Stimulated activated CD8-positive, alpha-beta memory T cell treated with anti-CD3 and anti-CD28 coated beads, Interleukin-15, amount 100 ng/mL, for 48 hours (primary cell): ENCODE results near the gene CHST11.
"Not testable (repeated sequence)": the region's sequence is repeated elsewhere in the genome, so short reads cannot be mapped to it uniquely, and the experiment has no call there.

ENCODE experiments used
- DNase-seq, 2 donors: peaks; one replicate each; pipeline ENCODE4 v3.0.0-alpha.2; 2020; ENCODE audit warnings: low read depth in 2 of 2

CHST11 gene

DNA sequence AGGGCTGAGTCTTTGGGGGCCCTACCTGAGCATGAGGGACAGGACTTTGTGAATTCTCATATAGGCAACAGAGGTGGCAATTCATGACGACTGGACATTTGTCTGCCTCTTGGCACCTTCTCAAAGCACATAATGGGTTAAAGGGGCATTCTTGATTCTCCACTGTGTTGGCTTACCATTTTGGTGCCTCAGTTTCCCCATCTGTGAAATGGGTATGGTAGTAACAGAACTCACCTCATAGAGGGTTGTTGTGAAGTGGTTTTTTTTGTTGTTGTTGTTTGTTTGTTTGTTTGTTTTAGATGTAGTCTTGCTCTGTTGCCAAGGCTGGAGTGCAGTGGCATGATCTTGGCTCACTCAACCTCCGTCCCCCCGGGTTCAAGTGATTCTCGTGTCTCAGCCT is 106.0 kb downstream of the CHST11 start:
- DNase-seq = no peak

DNA sequence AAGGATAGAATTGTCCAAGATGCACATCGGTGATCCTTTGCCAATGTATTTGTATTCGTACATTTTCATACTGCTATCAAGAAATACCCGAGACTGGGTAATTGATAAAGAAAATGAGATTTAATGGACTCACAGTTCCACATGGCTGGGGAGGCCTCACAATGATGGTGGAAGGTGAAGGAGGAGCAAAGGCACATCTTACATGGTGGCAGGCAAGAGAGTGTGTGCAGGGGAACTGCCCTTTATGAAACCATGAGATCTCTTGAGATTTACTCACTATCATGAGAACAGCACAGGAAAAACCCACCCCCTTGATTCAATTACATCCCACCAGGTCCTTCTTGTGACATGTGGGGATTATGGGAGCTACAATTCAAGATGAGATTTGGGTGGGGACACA is 107.9 kb downstream of the CHST11 start:
- DNase-seq = not testable (repeated sequence)

- no peak for DNase-seq
These were observed 109.0 kb downstream of the CHST11 start for GRCh38 chr12:104565606-104566243.

- DNase-seq = no peak
These were observed 109.7 kb downstream of the CHST11 start for GRCh38 chr12:104566244-104566993.

- DNase-seq = no peak
These were observed 111.2 kb downstream of the CHST11 start for GRCh38 chr12:104567832-104568486.

GRCh38 chr12:104568487-104568868 is 111.7 kb downstream of the CHST11 start:
- no peak for DNase-seq

DNA sequence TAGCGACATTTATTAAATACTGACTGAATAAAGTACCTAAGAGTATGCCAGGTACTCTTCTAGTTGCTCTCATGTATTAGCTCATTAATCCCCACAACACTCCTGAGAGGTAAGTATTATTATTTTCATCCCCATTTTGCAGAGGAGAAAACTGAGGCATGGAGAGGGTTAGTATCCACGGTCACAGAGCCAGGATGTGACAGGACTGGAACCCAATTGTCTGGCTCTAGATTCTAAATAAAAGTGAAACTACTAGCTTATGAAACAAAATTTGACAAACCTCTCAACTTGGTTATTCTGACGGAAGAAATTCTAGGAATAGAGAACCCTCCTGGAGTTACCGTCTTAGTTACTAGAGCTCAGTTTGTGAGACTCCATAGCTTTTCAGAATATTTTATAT is 112.2 kb downstream of the CHST11 start:
- DNase-seq = no peak

GRCh38 chr12:104569346-104570173 is 112.8 kb downstream of the CHST11 start:
- peak; percentile 49 to 53 for DNase-seq

DNA sequence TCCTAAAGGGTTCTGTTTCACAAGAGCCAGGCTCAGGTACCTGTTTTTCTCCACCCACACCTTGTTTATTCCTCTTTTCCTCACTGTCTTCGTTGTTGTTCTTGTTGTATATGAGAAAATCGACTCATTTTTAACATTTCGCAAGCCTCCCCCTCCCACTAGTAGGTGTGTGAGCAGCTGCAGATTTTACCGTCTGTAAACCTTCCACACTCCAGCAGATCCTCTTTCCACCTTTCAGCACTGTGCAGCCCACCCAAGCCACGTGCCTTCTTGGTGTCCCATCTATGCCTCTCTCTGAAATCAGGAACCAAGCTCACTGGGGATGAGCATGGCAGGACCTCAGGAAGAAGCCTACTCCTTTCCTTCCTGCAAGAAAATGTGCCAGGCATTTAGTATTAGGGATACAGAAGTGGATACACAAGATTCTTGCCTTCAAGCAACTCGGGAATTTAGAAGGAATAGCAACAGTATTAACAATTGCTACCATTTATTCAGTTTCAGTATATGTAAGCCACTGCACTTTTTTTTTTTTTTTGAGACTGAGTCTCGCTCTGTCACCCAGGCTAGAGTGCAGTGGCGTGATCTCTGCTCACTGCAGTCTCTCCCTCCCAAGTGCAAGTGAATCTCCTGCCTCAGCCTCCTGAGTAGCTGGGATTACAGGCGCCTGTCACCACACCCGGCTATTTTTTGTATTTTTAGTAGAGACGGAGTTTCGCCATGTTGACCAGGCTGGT is 113.6 kb downstream of the CHST11 start:
- no peak for DNase-seq

- DNase-seq = no peak
These were observed 114.6 kb downstream of the CHST11 start for GRCh38 chr12:104571328-104571727.

DNA sequence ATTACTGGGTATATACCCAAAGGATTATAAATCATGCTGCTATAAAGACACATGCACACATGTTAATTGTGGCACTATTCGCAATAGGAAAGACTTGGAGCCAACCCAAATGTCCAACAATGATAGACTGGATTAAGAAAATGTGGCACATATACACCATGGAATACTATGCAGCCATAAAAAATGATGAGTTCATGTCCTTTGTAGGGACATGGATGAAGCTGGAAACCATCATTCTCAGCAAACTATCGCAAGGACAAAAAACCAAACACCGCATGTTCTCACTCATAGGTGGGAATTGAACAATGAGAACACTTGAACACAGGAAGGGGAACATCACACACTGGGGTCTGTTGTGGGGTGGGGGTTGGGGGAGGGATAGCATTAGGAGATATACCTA is 117.6 kb downstream of the CHST11 start:
- DNase-seq = not testable (repeated sequence)

DNA sequence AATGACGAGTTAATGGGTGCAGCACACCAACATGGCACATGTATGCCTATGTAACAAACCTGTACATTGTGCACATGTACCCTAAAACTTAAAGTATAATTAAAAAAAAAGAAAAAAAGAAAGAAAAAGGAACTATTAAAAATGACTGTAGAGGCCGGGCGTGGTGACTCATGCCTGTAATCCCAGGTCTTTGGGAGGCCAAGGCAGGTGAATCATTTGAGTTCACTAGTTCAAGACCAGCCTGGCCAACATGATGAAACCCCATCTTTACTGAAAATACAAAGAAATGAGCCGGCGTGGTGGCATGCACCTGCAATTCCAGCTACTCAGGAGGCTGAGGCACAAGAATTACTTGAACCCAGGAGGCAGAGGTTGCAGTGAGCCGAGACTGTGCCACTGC is 118.0 kb downstream of the CHST11 start:
- DNase-seq = not testable (repeated sequence)

GRCh38 chr12:104575442-104576186 is 118.9 kb downstream of the CHST11 start:
- no peak for DNase-seq

- DNase-seq = no peak
These were observed 119.5 kb downstream of the CHST11 start for GRCh38 chr12:104576187-104576778.

GRCh38 chr12:104576980-104577580 is 120.3 kb downstream of the CHST11 start:
- DNase-seq = no peak

DNA sequence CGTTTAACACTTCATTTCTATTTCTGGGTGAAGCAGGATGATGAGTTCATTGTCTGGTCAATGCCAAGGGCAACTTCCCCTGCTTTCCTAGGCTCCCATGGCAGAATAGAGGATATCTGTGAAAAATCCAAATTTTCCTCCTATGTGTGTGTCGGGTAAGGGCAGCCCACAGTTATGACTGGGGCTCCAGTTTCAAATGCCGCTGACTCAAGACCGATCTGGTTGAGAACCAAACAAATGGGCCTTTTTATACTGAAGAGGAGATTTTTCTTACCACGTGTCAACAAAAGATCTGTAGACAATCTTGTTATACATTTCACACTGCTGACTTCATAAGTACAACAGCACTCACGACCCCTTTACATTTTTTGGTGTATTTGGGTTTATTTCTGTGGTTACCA is 120.8 kb downstream of the CHST11 start:
- DNase-seq = no peak

GRCh38 chr12:104578453-104578852 is 121.7 kb downstream of the CHST11 start:
- peak in 1 of 2 donors; percentile 44 for DNase-seq

DNA sequence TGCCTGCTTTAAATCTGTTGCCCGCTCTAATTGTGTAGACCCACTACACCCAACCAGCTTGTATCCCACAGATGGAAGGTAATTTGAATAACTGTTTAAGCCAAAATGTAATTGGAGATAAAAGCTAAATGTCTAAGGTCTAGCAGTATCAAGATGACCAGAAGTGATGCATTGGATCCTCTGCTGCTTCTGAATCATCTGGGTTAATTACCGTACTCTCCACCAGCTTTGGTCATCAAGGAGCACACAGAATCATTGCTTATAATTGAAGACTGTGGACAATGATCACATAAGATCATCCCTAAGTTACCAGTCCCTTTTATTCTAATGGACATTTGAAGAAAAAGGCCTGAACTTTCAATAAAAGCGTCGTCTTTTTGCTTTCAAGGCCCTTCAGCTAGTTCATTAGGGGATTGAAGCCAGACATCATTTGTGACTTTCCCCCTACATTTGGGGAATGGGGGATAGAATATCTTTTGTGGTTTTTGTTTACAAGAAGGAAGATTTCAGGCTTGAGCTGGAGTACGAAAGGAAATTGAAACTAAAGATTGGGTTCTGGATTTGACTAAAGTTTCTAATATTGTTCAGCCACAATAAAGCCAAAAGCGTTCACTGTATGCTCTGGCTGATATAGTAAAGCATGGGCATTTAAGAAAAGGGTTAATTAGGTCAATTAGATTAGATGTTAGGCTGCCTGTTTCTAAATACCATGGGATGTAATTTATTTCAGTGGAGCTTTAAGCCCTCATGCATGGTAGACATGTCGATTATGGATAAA is 123.2 kb downstream of the CHST11 start:
- no peak for DNase-seq

GRCh38 chr12:104581005-104581570 is 124.3 kb downstream of the CHST11 start:
- no peak for DNase-seq
